HG03095 (cell line): ENCODE measurements around the gene GLRX5.

Source experiments
- ATAC-seq: cut with Tn5 transposase; IDR thresholded peaks from one replicate; pipeline ENCODE4 v1.9.1; 2021; ENCODE audit warnings: moderate library complexity; ENCODE audit not compliant: unreplicated experiment

The GLRX5 gene

GRCh38 chr14:95534299-95535225 is at the start of gene GLRX5:
GLRX5 (plus strand) TSS chr14:95535050; CDS start chr14:95535090, 40 bp downstream.
- peak; percentile 91 for ATAC-seq

GRCh38 chr14:95485222-95485819 is 49.5 kb upstream of the GLRX5 start:
- ATAC-seq = no peak

GRCh38 chr14:95486875-95487668 is 47.8 kb upstream of the GLRX5 start:
- ATAC-seq = no peak

GRCh38 chr14:95487669-95488084 is 47.2 kb upstream of the GLRX5 start:
- no peak for ATAC-seq

GRCh38 chr14:95488376-95489213 is 46.3 kb upstream of the GLRX5 start:
- ATAC-seq = no peak

GRCh38 chr14:95489214-95490137 is 45.4 kb upstream of the GLRX5 start:
- no peak for ATAC-seq

- no peak for ATAC-seq
Measured at GRCh38 chr14:95490138-95490509, 44.7 kb upstream of the GLRX5 start.

- ATAC-seq = no peak
Measured at GRCh38 chr14:95490727-95491451, 44.0 kb upstream of the GLRX5 start.

GRCh38 chr14:95491936-95492608 is 42.8 kb upstream of the GLRX5 start:
- no peak for ATAC-seq

- no peak for ATAC-seq
Measured at GRCh38 chr14:95493503-95493902, 41.3 kb upstream of the GLRX5 start.

GRCh38 chr14:95493976-95494375 is 40.9 kb upstream of the GLRX5 start:
- ATAC-seq = no peak

GRCh38 chr14:95494456-95494855 is 40.4 kb upstream of the GLRX5 start:
- ATAC-seq = no peak

GRCh38 chr14:95495076-95495475 is 39.8 kb upstream of the GLRX5 start:
- peak; percentile 1 for ATAC-seq

GRCh38 chr14:95495538-95496025 is 39.3 kb upstream of the GLRX5 start:
- ATAC-seq = peak; percentile 83

GRCh38 chr14:95496111-95496681 is 38.7 kb upstream of the GLRX5 start:
- ATAC-seq = no peak

- ATAC-seq = no peak
Measured at GRCh38 chr14:95496690-95497259, 38.1 kb upstream of the GLRX5 start.

- ATAC-seq = no peak
Measured at GRCh38 chr14:95497561-95498011, 37.3 kb upstream of the GLRX5 start.
